Mesendoderm (in vitro differentiated cells): ENCODE data around the gene PDE11A.

Experiments
- DNase-seq: peaks from one replicate; pipeline ENCODE4 v3.0.0; 2013
- H2AK5ac ChIP-seq: 2 replicates; pipeline ENCODE4 v1.6.1; 2013; ENCODE audit warnings: low read length, inconsistent platforms
- H2BK120ac ChIP-seq: 2 replicates; pipeline ENCODE4 v1.6.1; 2013; ENCODE audit warnings: low read depth, mild to moderate bottlenecking, low read length, moderate library complexity, mixed read lengths
- H2BK15ac ChIP-seq: replicated peaks from 2 replicates; pipeline ENCODE4 v1.6.1; 2013; ENCODE audit warnings: low read depth, mild to moderate bottlenecking, moderate library complexity
- H2BK5ac ChIP-seq: 2 replicates; pipeline ENCODE4 v1.6.1; 2013; ENCODE audit warnings: low read length, inconsistent platforms
- H3K18ac ChIP-seq: 2 replicates; pipeline ENCODE4 v1.6.1; 2013; ENCODE audit warnings: mild to moderate bottlenecking, low read length, mixed read lengths
- H3K23ac ChIP-seq: one replicate; pipeline ENCODE4 v1.6.1; 2013; ENCODE audit warnings: low read length
- H3K27ac ChIP-seq: 2 replicates; pipeline ENCODE4 v1.5.1; 2013; ENCODE audit warnings: low read depth, mild to moderate bottlenecking, inconsistent platforms, low read length, moderate library complexity
- H3K27me3 ChIP-seq: 2 replicates; pipeline ENCODE4 v1.6.1; 2013; ENCODE audit warnings: low read length, control low read depth, mild to moderate bottlenecking, inconsistent platforms; ENCODE audit not compliant: insufficient read depth, poor library complexity
- H3K36me3 ChIP-seq: 2 replicates; pipeline ENCODE4 v1.6.1; 2013; ENCODE audit warnings: low read length, inconsistent platforms; ENCODE audit not compliant: control insufficient read depth, insufficient read depth
- H3K4ac ChIP-seq: one replicate; pipeline ENCODE4 v1.6.1; 2013; ENCODE audit warnings: low read depth, mild to moderate bottlenecking, low read length, moderate library complexity
- H3K4me1 ChIP-seq: 2 replicates; pipeline ENCODE4 v1.6.1; 2013; ENCODE audit warnings: low read depth, low read length, inconsistent platforms; ENCODE audit not compliant: control insufficient read depth
- H3K4me2 ChIP-seq: 2 replicates; pipeline ENCODE4 v1.6.1; 2013; ENCODE audit warnings: low read length
- H3K4me3 ChIP-seq: 2 replicates; pipeline ENCODE4 v1.5.1; 2013; ENCODE audit warnings: mild to moderate bottlenecking, low read length
- H3K56ac ChIP-seq: one replicate; pipeline ENCODE4 v1.6.1; 2013; ENCODE audit warnings: low read length
- H3K79me1 ChIP-seq: 2 replicates; pipeline ENCODE4 v1.6.1; 2013; ENCODE audit warnings: low read length, inconsistent platforms
- H3K79me2 ChIP-seq: 2 replicates; pipeline ENCODE4 v1.6.1; 2013; ENCODE audit warnings: mild to moderate bottlenecking, low read length; ENCODE audit not compliant: control insufficient read depth, insufficient read depth
- H3K9ac ChIP-seq: 2 replicates; pipeline ENCODE4 v1.6.1; 2013; ENCODE audit warnings: low read length, inconsistent platforms
- H4K5ac ChIP-seq: one replicate; pipeline ENCODE4 v1.6.1; 2013; ENCODE audit warnings: low read length
- H4K8ac ChIP-seq: one replicate; pipeline ENCODE4 v1.6.1; 2013; ENCODE audit warnings: low read depth, mild to moderate bottlenecking, control low read depth, low read length, moderate library complexity
- WGBS: extraction: QIAGEN DNeasy Blood & Tissue Kit; methylation state at CpG from one replicate; pipeline ENCODE4 v1.1.7; 2013; ENCODE audit warnings: low lambda C conversion rate, missing lambda C conversion rate; ENCODE audit not compliant: insufficient coverage; ENCODE audit errors: extremely low coverage; 5-methylcytosine and 5-hydroxymethylcytosine counted together

Gene PDE11A

DNA sequence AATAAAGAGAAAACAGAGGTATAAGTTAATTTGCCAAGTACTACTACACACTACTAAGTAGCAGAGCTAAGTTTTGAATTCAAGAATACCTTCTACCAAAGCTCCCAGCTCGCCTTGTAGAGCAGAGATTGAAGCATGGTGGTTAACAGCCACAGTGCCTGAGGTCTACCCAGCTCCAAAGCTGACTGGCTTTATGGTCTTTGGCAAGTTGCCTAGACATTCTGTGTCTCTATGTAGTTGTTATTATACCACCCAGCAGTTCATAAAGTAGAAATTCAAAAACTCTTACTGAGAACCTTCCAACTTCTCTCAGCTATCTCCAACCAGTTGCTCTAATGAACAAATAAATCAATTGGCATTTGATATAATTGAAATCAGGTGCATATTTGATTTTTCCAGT, 87.8 kb downstream of the PDE11A start:
- no peaks in the 10 kb centered on the region for H3K27me3 ChIP-seq
- H2BK5ac ChIP-seq: no peak overlapping the region
- DNase-seq: no peak
- no peak overlapping the region for H4K8ac ChIP-seq
- no peak overlapping the region for H2BK120ac ChIP-seq
- no peak overlapping the region for H3K4me2 ChIP-seq
- no peak overlapping the region for H2AK5ac ChIP-seq
- H2BK15ac ChIP-seq: no peak overlapping the region
- no peaks in the 10 kb centered on the region for H3K79me2 ChIP-seq
- no CpG with 5 or more reads among the region's 1 CpG for WGBS
- no peaks in the 10 kb centered on the region for H3K36me3 ChIP-seq
- no peak overlapping the region for H3K56ac ChIP-seq
- no peak overlapping the region for H3K4ac ChIP-seq
- no peak overlapping the region for H3K23ac ChIP-seq
- H3K9ac ChIP-seq: no peak overlapping the region
- H3K4me1 ChIP-seq: no peaks in the 10 kb centered on the region
- no peak overlapping the region for H3K18ac ChIP-seq
- H3K27ac ChIP-seq: no peak overlapping the region
- no peak overlapping the region for H3K4me3 ChIP-seq
- no peak overlapping the region for H4K5ac ChIP-seq
- no peaks in the 10 kb centered on the region for H3K79me1 ChIP-seq

DNA sequence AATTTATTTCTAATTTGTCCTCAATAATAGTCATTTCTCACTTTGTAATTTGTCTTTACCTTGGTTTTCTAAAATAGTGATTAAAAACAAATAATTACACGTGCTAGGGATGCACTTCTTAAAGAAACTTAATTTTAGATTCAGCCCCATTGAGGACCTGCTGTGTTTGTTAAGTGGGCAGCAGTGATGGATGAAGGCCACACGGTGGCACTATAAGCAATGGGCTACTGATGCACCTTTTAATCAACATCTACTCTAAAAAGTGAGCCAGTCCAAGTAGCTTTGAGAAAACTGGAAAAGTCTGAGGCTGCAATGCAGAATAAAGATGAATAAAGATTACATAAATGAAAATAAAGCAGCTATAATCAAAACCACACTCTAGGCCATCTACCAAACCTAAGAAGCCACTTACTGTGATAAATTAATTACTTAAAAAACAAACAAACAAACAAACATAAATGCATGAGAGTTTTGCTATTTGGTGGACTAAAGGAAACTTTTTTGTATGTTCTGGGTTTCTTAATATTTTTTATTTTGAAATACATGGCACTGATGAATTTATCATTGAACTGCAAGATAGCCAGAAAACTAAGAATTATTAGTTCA, 89.3 kb downstream of the PDE11A start:
- Histone ChIP-seq H2AK5ac (no peak overlapping the region), H3K4me1 (no peaks in the 10 kb centered on the region), H3K23ac (no peak overlapping the region), H2BK120ac (no peak overlapping the region), H3K9ac (no peak overlapping the region), H3K18ac (no peak overlapping the region), H4K8ac (no peak overlapping the region), H3K79me1 (no peaks in the 10 kb centered on the region), H4K5ac (no peak overlapping the region), H3K27me3 (no peaks in the 10 kb centered on the region), H3K56ac (no peak overlapping the region), H3K36me3 (no peaks in the 10 kb centered on the region), H3K79me2 (no peaks in the 10 kb centered on the region), H3K4ac (no peak overlapping the region), H3K27ac (no peak overlapping the region), H2BK15ac (no peak overlapping the region), H3K4me3 (no peak overlapping the region), H2BK5ac (no peak overlapping the region), H3K4me2 (no peak overlapping the region)
- DNase-seq: peak; percentile 69
- whole genome bisulfite sequencing: no CpG with 5 or more reads among the region's 2 CpGs

DNA sequence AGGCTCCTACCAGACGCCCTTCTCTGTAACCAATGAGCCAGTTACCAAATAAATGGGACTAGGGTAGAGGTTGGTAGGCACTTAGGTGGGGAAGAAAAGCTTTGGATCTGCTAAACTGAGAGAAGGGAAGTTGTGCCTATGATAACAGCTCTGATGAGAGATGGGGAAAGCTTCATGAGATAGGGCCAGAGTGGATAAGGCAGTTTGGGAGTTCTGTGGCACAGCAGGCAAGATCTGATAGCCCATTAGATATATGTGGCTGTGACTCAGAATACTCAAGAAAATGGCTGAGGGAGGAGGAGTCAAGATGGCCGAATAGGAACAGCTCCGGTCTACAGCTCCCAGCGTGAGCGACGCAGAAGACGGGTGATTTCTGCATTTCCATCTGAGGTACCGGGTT, 99.8 kb downstream of the PDE11A start:
- DNase-seq: peak; percentile 77

DNA sequence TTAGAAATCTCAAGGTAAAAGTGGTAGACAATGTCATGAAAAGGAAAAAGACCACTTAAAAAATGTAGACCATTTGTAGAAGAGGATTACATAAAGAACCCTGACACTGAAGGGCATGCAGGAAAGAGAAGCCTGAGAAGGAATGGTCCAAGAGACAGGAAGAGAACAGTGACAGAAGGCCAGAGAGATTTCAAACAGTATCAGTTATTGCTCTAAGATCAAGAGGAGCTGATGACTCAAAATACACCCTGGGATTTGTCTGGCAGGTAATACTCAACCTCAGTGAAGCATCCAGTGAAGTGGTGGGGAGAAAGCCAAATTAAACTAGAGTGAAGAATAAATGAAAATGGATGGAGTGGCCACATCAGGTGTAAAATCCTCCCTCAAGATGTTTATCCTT, 100.5 kb downstream of the PDE11A start:
- H3K4ac ChIP-seq: no peak overlapping the region
- no peak overlapping the region for H3K9ac ChIP-seq
- no peak overlapping the region for H3K23ac ChIP-seq

More for the DNA sequence above, 99.8 kb downstream of the PDE11A start:
- Histone ChIP-seq H2BK5ac (no peak overlapping the region), H3K27ac (no peak overlapping the region), H3K4me3 (no peak overlapping the region), H3K79me1 (no peaks in the 10 kb centered on the region), H4K5ac (no peak overlapping the region), H3K9ac (no peak overlapping the region), H3K27me3 (no peaks in the 10 kb centered on the region), H3K36me3 (no peaks in the 10 kb centered on the region), H3K23ac (no peak overlapping the region), H3K4me1 (no peaks in the 10 kb centered on the region), H2BK15ac (no peak overlapping the region), H3K18ac (no peak overlapping the region), H2BK120ac (no peak overlapping the region), H4K8ac (peak overlapping the region; percentile 39), H3K79me2 (no peaks in the 10 kb centered on the region), H3K56ac (peak overlapping the region; percentile 56), H3K4ac (no peak overlapping the region), H2AK5ac (no peak overlapping the region), H3K4me2 (no peak overlapping the region)
- WGBS: no CpG with 5 or more reads among the region's 8 CpGs

DNA sequence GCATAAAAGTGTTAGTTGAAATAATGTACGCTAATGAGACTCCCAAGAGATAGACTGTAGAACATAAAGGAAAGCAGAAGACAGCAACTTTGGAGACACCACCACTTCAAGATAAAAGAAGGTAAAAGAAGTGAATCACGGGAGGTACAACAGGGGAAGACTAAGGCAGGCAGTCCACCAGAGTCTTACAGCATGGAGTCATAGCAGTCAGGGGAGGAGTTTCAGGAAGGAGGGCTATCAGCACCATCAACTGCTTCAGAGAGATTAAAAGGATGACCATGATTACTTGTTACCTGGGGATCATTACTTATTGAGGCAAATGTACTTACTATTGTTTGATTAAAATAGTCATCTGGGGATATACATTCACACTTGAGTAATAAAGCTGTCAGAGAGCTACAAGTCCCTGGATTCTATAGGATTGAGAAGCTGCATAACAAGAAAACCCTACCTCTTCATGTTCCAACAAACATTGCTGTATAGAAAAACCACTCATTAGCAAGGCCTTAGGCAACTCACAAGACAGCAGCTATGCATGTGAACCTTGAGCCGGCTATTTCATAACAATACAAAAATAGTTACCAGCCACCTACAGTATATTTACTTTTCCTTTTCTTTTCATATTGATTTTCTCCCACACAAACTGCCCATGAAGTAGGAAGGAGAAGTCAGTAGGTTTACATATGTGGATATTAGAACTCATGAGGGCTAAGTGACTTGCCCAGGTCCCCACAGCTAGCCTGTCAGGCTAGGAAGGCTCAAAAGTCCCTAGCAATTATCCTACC, 101.7 kb downstream of the PDE11A start:
- Histone ChIP-seq H3K36me3 (no peaks in the 10 kb centered on the region), H2BK120ac (no peak overlapping the region), H3K79me1 (no peaks in the 10 kb centered on the region), H3K4me2 (no peak overlapping the region), H4K5ac (no peak overlapping the region), H3K27me3 (no peaks in the 10 kb centered on the region), H3K4ac (no peak overlapping the region), H3K4me3 (no peak overlapping the region), H2BK5ac (no peak overlapping the region), H3K27ac (no peak overlapping the region), H4K8ac (no peak overlapping the region), H2AK5ac (no peak overlapping the region), H3K56ac (no peak overlapping the region), H3K18ac (no peak overlapping the region), H3K79me2 (no peaks in the 10 kb centered on the region), H2BK15ac (no peak overlapping the region), H3K23ac (no peak overlapping the region), H3K9ac (no peak overlapping the region), H3K4me1 (no peaks in the 10 kb centered on the region)
- no CpG with 5 or more reads among the region's 3 CpGs for WGBS
- DNase-seq: peak; percentile 1

More for the DNA sequence above, 100.5 kb downstream of the PDE11A start:
- Histone ChIP-seq H4K8ac (no peak overlapping the region), H3K79me1 (no peaks in the 10 kb centered on the region), H2BK15ac (peak overlapping the region; percentile 67), H3K27ac (no peak overlapping the region), H2BK5ac (no peak overlapping the region), H4K5ac (no peak overlapping the region), H3K56ac (no peak overlapping the region), H3K4me3 (no peak overlapping the region), H2BK120ac (no peak overlapping the region), H3K27me3 (no peaks in the 10 kb centered on the region), H3K36me3 (no peaks in the 10 kb centered on the region), H2AK5ac (no peak overlapping the region), H3K79me2 (no peaks in the 10 kb centered on the region), H3K4me2 (no peak overlapping the region), H3K18ac (no peak overlapping the region), H3K4me1 (no peaks in the 10 kb centered on the region)
- DNase-seq: no peak
